ENCODE measurements around the gene HK1.

- TF ChIP-seq CTCF (IDR thresholded peaks at IDR 0.05; ENCODE audit: borderline replicate concordance, extremely low read depth, low read length, poor library complexity, severe bottlenecking) (no peak), EZH2 (IDR thresholded peaks at IDR 0.05; ENCODE audit: borderline replicate concordance, low read depth, low read length, severe bottlenecking) (no peak)
Measured at GRCh38 chr10:69411476-69411875, 133.2 kb downstream of the HK1 start.
